PFSK-1 (cell line): ENCODE measurements around the gene KIF6.

Experiments
- FOXP2 ChIP-seq: optimal IDR thresholded peaks from 2 replicates; pipeline ENCODE3; 2011; ENCODE audit warnings: borderline replicate concordance, control low read depth, inconsistent platforms; ENCODE audit not compliant: insufficient read depth; ENCODE audit errors: extremely low read length, extremely low read depth
- POLR2AphosphoS5 ChIP-seq: IDR thresholded peaks from 2 replicates; pipeline ENCODE4 v1.6.1; 2012; ENCODE audit warnings: low read depth, mild to moderate bottlenecking, control low read depth, low read length, moderate library complexity
- SIN3A ChIP-seq: IDR thresholded peaks from 2 replicates; pipeline ENCODE4 v1.6.1; 2012; ENCODE audit warnings: mild to moderate bottlenecking, low read length, moderate library complexity, borderline replicate concordance; ENCODE audit not compliant: insufficient read depth
- TAF1 ChIP-seq: IDR thresholded peaks from 2 replicates; pipeline ENCODE4 v1.6.1; 2012; ENCODE audit warnings: low read length, control low read depth, borderline replicate concordance; ENCODE audit not compliant: insufficient read depth
- TF ChIP-seq, protein P1 (sequence below), 2 experiments: IDR thresholded peaks; 2 replicates each; pipeline versions ENCODE4 v1.6.1 to v1.8.0; 2011 to 2012; ENCODE audit warnings: low read depth in 2 of 2, low read length in 2 of 2, control low read depth in 1 of 2, inconsistent platforms in 1 of 2, mild to moderate bottlenecking in 1 of 2, moderate library complexity in 1 of 2; ENCODE audit not compliant: insufficient read depth in 1 of 2

DNA sequence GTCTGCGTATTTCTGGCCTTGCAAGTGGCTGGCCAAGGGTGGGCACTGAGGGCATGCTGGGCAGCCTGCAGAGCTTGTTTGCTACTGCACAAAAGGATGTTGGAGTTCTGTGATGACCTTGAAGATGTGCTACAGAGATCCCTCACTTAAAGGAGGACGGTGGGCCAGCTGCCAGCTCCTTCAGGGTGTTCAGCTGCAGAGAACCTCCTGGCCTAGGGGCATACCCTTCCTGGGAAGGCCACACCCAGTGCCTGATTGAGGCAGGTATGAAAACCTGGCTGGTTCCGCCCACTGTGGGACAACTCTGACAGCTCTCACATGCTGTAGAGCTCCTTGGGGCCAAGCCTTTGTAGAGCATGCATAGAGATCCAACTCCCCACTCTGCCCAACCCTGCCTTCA is 408.0 kb downstream of the KIF6 start:
- TF ChIP-seq TAF1 (no peak), POLR2AphosphoS5 (no peak), SIN3A (no peak), FOXP2 (no peak)
- TF ChIP-seq, protein P1, sequence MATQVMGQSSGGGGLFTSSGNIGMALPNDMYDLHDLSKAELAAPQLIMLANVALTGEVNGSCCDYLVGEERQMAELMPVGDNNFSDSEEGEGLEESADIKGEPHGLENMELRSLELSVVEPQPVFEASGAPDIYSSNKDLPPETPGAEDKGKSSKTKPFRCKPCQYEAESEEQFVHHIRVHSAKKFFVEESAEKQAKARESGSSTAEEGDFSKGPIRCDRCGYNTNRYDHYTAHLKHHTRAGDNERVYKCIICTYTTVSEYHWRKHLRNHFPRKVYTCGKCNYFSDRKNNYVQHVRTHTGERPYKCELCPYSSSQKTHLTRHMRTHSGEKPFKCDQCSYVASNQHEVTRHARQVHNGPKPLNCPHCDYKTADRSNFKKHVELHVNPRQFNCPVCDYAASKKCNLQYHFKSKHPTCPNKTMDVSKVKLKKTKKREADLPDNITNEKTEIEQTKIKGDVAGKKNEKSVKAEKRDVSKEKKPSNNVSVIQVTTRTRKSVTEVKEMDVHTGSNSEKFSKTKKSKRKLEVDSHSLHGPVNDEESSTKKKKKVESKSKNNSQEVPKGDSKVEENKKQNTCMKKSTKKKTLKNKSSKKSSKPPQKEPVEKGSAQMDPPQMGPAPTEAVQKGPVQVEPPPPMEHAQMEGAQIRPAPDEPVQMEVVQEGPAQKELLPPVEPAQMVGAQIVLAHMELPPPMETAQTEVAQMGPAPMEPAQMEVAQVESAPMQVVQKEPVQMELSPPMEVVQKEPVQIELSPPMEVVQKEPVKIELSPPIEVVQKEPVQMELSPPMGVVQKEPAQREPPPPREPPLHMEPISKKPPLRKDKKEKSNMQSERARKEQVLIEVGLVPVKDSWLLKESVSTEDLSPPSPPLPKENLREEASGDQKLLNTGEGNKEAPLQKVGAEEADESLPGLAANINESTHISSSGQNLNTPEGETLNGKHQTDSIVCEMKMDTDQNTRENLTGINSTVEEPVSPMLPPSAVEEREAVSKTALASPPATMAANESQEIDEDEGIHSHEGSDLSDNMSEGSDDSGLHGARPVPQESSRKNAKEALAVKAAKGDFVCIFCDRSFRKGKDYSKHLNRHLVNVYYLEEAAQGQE (IDR thresholded peaks at IDR 0.05; ENCODE audit: insufficient read depth in 1 of 2, low read depth in 2 of 2, low read length in 2 of 2), result no peak
